Activated CD8-positive, alpha-beta memory T cell treated with anti-CD3 and anti-CD28 coated beads, Interleukin-2, amount 50 U/mL, for 24 hours (primary cell): ENCODE measurements around the gene ROPN1B.
"Not testable (repeated sequence)": the region's sequence is repeated elsewhere in the genome, so short reads cannot be mapped to it uniquely, and the experiment has no call there.

ENCODE experiments used
- DNase-seq: peaks from one replicate; pipeline ENCODE4 v3.0.0-alpha.2; 2020; ENCODE audit errors: extremely low read depth

ROPN1B gene

DNA sequence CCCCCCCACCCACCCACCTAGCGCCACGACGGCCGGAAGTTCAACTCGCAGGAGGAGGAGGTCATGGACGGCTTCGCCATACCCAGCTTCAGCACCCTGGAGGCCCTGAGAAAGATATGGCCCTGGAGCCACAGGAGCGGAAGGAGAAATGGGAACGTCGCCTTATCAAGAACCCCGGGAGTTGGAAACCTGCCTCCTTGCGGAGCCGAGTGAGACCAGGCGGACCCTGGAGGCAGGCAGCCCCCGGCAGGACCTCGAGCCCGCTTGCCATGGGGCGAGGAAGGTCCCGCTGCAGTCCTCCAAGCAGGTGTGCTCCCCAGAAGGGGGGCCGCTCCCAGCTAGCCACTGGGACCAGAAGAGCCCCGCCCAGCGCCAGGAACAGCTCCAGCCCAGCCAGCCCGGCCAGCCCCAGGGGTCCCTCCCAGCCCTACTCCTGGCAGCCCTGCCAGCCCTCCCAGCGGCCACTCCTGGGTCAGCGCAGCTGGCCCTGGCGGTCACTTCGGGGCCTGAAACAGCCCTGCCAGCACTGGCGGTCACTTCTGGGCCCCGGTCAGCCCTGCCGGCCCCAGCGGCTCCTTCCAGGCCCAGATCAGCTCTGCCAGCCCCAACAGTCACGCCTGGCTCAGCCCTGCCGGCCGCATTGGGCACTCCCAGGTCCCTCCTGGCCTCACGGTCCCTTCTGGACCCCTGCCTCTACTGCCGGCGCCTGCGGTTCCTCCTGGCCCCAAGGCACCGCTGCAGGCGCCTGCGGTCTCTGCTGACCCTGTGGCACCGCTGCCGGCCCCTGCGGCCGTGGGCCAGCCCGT is 10.3 kb upstream of the ROPN1B start:
- DNase-seq = no peak

DNA sequence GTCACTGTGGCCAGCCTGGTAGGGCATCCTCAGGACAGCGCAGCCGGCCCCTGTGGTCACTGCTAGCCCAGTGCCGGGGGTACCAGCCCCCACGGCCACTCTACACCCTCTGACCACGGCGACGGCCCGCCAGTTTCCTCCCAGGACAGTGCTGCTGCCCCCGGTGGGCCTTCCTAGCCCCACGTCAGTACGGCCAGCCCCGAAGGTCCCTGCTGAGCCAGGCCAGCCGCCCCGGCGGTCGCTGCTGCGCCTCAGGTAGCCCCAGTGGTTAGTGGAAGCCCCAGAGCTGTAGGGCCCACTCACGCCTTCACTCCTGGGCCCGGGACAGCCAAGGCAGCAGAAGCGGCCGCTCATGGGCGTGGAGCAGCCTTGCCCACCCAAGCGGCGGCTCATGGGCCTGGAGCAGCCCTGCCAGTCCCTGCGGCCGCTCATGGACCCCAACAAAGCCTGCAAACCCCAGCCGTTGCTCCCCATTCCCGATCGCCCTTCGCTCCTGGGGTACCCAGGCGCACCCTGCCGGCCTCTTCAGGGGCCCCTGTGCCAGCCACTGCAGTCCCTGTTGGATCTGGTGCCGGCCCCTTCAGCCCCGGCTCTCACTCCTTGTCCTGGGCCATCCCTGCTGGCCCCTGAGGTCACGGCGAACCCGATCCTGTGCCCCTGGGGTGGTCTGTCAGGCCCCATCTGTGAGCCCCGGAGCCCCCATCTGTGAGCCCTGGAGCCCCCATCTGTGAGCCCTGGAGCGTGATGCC is 9.5 kb upstream of the ROPN1B start:
- DNase-seq = no peak

DNA sequence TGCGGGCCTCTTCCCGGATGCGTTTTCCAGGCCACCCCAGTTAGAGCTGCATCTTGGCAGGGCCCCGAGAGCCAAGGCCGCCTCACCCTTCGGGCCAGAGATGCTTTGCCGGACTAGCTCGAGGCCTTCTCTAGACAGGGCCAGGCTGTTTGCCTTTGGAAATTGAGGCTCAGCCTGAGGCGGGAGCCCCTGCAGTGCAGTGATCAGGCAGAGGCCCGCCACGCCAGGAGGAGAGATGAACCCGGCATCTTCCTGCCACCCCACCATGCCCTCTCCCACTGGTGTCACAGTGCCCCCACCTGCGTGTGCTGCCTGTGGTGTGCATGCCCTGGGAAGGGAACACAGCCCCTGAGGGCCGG is 8.9 kb upstream of the ROPN1B start:
- no peak for DNase-seq

DNA sequence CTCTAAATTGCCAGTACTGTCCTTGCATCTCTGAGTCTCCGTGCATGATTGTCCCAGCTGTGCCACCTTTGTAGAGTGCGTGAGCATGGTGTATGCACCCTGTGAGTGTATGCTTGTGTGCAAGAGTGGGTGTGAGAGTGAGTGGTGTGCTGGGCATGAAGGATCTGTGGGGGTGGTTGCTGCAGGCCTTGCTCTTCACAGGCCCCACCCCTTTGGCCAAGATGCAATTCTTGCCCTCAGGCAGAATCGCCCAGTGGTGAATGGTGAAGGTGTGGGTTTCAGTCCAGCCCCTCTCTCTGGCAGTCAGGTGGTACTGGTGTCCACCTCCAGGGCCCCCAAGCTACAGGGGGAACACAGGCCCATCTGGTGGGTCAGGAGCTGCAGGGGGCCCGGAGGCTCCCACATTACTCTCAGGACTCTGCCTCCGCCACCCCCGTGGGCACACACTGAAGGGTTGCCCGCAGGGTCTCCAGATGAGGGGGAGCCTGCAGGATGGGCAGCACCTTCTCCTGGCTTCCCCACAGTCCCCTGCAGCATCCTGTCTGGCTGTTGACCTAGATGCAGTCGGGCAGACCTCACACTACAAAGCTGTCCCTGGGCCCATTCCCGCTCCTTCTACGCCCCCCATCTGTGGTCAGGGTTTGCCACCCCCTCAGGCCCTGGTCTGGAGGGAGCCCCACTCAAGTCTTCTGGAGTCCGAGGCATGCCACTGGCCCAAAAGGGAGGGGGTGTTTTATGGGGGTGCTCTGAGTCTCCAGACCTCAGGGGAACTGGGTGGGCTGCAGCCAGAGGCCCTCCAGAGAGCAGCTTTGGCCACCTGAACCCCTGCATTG is 8.3 kb upstream of the ROPN1B start:
- DNase-seq = no peak

DNA sequence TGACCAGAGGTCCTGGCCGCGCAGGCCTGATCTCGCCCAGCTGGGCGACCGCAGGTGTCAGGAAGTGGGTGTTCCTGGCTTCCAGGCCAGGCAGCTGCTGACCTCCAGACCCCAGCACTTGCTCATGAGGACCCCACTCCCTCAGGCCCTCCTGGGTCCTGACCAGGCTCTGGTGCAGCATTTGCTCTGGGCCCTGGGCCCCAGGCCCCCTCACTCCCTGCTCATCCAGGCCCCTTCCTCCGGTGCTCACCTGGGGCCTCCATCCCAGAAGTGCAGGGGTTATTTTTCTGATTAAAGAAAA is 7.7 kb upstream of the ROPN1B start:
- DNase-seq = no peak

DNA sequence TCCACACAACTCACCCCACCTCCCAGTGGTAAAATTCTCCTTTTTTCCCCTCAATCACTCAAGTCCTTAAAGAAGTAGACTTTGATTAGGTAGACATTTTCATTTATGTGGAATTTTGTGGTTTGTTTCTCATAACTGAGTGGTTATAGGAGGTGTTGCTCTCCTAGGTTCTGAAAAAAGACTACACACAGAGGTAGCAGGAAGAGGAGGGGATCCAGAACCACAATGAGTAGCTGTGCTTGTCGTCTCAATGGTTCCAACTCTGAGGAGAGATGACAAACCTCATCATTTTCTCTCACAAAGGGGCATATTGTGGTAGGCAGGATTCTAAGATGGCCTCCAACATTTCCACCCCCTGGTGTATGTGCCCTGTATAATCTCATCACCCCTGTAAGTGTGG is 5.1 kb upstream of the ROPN1B start:
- DNase-seq = not testable (repeated sequence)

DNA sequence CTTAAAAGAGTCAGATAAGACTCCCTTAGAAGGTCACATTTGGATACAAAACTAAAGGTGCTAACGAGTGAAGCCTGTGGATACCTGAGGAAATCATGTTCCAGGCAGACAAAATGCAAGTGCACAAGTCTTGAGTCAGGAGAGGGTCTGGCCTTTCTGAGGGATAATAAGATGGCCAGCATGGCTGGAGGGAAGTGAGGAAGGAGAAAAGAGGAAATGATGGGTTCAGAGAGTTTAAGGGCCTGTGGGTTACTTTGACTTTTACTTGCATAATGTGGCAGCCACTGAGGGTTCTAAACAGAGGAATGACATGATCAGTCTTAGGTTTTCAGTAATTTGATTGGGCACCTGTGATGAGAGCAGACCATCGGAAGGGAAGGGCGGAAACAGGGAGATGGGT is 3.5 kb upstream of the ROPN1B start:
- no peak for DNase-seq

DNA sequence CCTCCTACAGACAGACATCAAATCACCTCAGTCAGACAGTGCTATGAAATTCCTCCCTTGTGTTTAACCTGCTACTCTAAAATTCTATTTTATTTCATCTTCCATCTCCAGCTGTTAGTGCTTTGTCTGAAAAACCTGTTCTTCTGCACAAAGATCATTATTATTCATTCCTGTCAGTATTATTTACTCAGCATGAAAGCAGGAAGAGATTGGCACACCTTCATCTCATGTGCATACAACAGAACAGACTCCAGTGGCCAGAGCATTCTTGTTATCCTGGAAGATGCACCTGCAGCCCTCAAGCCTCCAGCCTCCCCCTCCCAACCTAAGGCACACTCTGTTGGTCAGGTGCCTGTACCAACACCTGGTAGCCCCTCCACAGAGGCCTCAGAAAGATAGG is 1.8 kb upstream of the ROPN1B start:
- no peak for DNase-seq

DNA sequence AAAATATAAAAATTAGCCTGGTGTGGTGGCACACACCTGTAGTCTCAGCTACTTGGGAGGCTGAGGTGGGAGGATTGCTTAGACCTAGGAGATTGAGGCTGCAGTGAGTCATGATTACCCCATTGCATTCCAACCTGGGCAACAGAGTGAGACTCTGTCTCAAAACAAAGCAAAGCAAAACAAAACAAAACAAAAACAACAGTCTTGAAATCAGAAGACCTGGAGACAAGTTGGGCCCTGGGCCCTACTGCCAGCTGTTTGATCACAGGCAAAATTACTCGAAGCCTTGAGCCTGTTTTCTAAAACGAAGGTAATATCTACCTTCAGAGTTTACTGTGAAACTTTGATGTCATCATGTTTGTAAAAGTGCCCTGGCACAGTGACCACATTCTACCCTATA is 857 bp upstream of the ROPN1B start:
- DNase-seq = not testable (repeated sequence)

DNA sequence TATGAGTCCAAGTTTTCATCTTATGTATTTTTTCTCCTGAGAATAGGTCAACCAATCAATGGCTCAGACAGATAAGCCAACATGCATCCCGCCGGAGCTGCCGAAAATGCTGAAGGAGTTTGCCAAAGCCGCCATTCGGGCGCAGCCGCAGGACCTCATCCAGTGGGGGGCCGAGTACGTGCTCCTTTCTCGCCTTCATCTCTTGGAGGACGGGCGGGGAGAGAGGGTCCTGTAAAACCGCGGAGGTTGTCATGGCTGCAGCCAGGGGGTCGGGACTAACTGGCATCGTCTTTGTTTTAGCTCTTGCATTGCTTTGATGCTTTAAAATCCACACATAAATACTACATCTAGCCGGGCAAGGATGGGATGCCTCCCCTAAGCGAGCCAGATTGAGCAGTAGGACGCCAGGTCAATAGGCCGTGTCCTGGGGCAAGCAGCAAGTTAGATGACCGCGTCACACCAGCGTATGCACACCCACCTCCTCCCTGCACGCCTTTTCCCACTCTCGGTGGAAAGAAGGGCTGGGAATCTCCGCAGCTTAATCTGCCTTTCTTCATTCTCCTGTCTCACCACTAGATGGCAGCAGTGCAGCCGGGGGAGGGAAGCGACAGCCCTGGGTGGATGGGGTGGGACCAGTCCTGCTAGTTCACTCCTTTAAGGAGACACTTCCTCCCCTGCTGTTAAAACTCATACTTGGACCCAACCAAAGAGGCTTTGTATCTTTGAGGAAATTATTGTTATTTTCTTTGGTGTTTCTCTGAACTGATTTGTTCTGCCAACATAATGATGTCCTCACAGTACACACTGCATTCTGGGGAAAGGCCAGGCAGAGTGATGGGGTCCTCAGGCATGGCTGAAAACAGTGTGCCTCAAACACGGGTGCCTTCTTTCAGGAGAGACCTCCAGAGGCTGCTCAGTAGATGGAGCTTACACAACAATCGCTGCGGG is 3.3 kb downstream of the ROPN1B start:
- not testable (repeated sequence) for DNase-seq

DNA sequence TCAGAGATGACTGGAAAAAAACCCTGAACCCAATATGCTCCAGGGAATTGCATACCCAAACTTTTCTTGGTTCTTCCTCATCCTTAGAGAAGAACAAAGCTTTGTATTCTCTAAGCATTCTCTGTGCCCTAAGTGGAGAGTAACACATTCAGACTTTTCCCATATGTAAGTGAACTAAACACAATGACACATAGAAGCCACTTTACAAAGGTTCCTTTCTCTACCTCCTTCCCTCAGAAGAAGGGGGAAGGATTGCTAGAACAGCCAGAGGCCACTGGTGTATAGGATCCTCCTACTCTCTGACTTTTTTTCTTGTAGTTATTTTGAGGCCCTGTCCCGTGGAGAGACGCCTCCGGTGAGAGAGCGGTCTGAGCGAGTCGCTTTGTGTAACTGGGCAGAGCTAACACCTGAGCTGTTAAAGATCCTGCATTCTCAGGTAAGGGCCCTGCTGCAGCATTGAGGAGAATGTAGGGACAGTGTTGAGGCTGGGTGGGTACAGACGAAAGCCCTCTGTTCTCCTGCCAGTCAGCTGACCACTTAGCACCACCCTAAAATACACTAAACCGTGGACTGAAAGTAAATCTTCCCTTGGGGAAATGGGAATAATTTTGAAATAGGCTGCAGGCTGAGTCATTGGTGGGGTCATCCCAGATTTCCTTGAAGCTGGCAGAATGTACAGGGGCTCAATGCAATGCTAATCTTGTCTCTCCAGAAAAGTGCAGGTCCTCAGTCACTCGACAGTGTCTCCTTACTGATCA is 6.4 kb downstream of the ROPN1B start:
- not testable (repeated sequence) for DNase-seq

DNA sequence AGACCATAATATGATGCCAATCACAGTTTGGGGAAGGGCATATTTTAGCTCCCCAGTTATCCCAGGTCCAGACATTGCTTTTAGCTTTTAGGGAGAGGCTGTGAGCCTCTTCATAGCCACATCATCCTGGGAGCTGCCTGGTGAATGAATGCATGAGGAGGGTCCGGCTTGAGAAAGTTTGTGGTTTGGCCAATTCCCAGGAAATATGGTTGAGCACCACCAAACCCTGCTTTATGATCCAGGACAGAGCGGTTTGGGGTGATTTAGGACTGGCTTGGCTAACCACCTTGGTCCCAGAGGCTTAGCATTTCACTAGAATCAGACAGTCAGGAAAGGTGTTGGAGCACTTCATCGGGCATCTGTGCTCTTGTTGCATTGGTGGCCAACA is 7.0 kb downstream of the ROPN1B start:
- DNase-seq = not testable (repeated sequence)

DNA sequence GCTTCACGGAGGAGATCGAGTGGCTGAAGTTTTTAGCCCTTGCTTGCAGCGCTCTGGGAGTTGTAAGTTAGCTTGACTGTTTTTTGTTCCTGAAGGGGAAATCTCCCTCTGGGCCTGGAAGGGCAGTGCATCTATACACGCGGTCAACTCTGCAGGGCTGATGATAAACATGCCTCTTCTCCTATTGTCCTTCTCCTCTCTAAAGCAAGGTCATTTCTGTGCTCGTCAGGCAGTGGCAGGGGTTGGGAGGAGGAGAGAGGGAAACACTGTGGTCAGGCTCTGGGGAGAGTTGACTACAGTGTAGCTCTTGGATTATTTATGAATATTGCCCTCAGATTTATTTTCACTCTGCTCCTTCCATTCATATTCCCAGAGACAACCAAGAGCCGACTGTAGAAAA is 8.1 kb downstream of the ROPN1B start:
- not testable (repeated sequence) for DNase-seq

DNA sequence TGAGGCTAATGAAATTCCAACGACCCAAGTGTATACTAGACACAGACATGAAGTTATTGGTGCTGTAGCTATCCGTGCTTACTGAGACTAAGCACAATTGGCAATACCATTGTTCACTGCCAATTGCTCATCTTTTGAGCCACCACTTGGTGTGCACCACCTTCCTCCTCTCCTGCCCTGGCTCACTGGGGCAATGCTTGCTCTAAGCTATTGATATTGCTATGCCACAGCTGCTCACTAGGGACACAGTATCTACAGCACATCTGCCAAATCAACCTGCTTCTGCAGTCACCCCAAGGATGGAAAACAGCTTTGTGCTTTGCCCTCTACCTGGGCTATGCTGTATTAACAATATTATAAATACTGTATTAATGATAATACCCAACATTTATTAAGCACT is 16.0 kb downstream of the ROPN1B start:
- not testable (repeated sequence) for DNase-seq

DNA sequence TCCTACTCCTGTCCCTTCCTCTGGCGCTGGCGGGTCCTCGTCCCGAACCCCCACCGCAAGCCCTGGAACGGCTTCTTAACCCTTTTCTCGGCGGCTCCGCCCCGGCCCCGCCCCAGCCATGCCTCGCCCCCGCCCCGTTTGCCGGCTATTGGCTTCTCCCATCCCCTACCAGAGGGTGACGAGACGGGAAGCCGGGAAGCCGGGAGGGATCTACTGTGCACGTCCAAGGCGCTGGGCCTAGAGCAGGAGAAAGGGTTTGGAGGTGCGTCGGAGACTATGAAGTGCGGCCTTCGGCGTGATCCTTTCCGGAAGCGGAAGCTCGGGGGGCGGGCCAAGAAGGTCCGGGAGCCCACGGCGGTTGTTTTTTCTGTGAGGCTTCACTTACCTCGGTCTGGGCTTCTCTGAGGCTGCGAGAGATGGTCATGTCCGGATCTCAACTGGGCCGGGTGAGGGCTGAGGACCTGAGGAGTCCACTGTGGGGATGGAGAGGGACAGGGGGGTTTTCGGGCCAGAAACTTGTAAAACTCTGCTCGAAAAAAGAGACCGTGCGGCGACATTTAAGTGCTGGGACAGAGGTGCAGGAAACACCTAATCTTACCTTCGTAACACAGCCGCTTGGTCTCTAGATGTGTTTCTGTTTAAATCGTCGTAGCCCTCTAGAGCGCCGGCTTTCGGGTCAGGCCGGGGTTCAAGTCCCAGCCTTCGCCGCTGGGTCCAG is 21.4 kb downstream of the ROPN1B start:
- peak; percentile 51 for DNase-seq

DNA sequence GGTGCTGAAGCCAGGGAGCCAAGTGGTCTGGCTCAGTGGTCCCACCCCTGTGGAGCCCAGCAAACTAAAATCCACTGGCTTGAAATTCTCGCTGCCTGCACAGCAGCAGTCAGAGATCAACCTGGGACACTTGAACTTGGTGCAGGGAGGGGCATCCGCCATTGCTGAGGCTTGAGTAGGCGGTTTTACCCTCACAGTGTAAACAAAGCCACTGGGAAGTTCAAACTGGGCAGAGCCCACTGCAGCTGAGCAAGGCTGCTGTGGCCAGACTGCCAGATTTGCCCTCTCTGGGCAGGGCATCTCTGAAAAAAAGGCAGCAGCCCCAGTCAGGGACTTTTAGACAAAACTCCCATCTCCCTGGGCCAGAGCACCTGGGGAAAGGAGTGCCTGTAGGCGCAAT is 27.8 kb downstream of the ROPN1B start:
- DNase-seq = not testable (repeated sequence)

DNA sequence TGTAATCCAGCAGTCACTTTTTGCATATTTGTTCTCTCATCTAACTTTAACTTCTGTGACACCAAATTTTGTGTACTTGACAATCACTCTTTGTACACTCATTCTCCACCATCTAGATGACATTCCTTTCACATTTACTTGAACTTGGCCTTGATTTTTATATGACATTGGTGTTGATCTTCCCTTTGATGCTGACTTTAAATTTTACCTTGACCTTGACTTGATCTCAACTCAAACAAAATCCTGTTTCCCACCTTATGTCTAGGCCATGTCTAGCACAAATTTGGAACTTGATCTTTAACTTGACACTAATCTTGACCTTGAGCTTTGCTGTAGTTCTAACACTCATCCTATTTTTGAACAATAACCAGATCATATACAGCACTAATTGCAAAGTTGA is 33.2 kb downstream of the ROPN1B start:
- DNase-seq = no peak

DNA sequence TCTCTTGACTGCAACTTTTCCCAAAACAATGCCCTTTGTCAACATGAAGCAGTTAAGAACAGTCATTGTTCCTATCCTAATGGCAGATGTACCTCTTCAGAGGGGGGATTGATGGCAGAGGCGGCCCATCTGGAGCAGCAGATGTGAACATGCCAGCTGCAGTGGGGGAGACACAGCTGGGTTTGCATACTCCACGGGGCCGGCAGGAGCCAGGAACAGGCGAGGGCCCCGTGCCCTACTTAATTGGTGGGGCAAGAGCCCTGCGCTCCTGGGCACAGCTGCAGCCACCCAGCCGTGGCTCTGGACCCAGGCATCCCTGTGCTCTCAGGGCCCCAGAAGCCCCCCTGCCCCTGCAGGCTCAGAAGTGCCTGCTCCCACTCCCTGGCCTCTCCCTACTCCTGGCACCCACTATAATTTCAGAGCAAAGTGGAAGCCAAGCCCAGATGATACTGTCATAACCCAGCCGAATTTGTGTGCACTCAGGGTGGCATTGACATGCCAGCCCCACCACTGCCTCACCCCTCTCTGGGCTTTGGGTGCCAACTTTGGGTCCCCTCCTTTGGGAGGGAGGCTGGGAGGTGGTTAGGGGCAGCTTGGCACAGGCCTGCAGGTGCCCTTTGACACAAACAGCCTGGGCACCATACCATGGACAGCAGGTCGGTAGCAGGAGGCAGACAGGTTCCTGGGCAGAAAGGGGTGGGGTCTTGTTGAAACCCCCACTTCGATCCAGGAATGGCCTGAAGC is 34.6 kb downstream of the ROPN1B start:
- no peak for DNase-seq

DNA sequence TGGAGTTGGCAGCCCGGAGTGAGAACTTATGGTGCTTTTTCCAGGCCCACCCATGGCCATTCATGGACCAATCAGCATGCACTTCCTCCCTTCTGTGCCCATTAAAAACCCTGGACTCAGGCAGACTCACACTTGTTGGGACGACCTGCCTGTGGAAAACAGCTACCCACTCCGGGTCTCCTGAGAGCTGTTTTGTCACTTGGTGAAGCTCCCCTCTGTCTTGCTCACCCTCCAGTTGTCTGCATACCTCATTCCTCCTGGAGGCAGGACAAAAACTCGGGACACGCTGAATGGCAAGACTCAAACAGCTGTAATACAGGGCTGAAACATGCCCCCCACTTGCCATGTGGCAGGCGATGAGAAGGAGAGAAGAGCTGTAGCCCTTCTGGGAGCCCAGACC is 35.2 kb downstream of the ROPN1B start:
- no peak for DNase-seq
